SK-N-SH (cell line): Measurements from ENCODE around the gene NRCAM. TPM values are rescaled to one million over a fixed set of nuclear protein-coding genes. Genes with fewer than 3 reads are reported as not detected.
A peak's percentile ranks its signal among the peaks of the same experiment; 100 is the strongest.

ENCODE experiments used
- CTCF ChIA-PET: fragments of 300-600, 350-600 bp; formaldehyde crosslinking; extraction: SDS; loops from one replicate; lab custom pipeline; 2021; lab: Yijun Ruan, JAX
- POLR2A ChIA-PET: fragments of 350-600 bp; sonication (Branson Sonifier 250); formaldehyde crosslinking; extraction: SDS; loops from one replicate; lab custom pipeline; 2020; ENCODE audit warnings: antibody characterized with exemption, inconsistent platforms; lab: Yijun Ruan, JAX
- DNase-seq: peaks from one replicate; pipeline ENCODE4 v3.0.0; 2012
- H2AFZ ChIP-seq: fragments of 200-600 bp; sonication (generic); 2 replicates; pipeline ENCODE4 v1.8.1; 2016; ENCODE audit warnings: antibody characterized with exemption, mild to moderate bottlenecking, low read depth
- H3F3A ChIP-seq: fragments of 200-600 bp; sonication (generic); replicated peaks from 2 replicates; pipeline ENCODE3; 2016; ENCODE audit warnings: antibody characterized with exemption, mild to moderate bottlenecking; ENCODE audit not compliant: insufficient read depth
- H3K27ac ChIP-seq, 2 experiments: fragments of 200-500 bp in 1 of 2; fragments of 200-600 bp in 1 of 2; sonication (Bioruptor generic) in 1 of 2; sonication (generic), shearing (Covaris generic) in 1 of 2; 2 replicates each; pipeline versions ENCODE4 v1.5.1 to v1.6.1; 2014 to 2016; ENCODE audit warnings: low read depth in 2 of 2, inconsistent platforms in 1 of 2, low read length in 1 of 2, mild to moderate bottlenecking in 1 of 2, mixed read lengths in 1 of 2
- H3K27me3 ChIP-seq: fragments of 200-600 bp; sonication (generic), shearing (Covaris generic); 2 replicates; pipeline ENCODE4 v1.6.1; 2016; ENCODE audit warnings: mixed run types; ENCODE audit not compliant: insufficient read depth
- H3K36me3 ChIP-seq, 2 experiments: fragments of 200-500 bp in 1 of 2; fragments of 200-600 bp in 1 of 2; sonication (Bioruptor generic) in 1 of 2; sonication (generic) in 1 of 2; replicated peaks in 1 of 2; 2 replicates each; pipeline versions ENCODE3 to v1.5.1; 2014 to 2016; ENCODE audit warnings: low read length in 1 of 2, mild to moderate bottlenecking in 1 of 2; ENCODE audit not compliant: insufficient read depth in 2 of 2, control insufficient read depth in 1 of 2
- H3K4me1 ChIP-seq, 2 experiments: fragments of 200-500 bp in 1 of 2; fragments of 200-600 bp in 1 of 2; sonication (Bioruptor generic) in 1 of 2; sonication (generic), shearing (Covaris generic) in 1 of 2; 2 replicates each; pipeline versions ENCODE4 v1.5.1 to v1.6.1; 2014 to 2016; ENCODE audit warnings: low read depth in 1 of 2, low read length in 1 of 2, mixed run types in 1 of 2; ENCODE audit not compliant: insufficient read depth in 2 of 2, control insufficient read depth in 1 of 2
- H3K4me2 ChIP-seq: fragments of 200-600 bp; sonication (generic), shearing (Covaris generic); 2 replicates; pipeline ENCODE4 v1.6.1; 2017; ENCODE audit warnings: mixed run types
- H3K4me3 ChIP-seq, 2 experiments: fragments of 200-500 bp in 1 of 2; fragments of 200-600 bp in 1 of 2; sonication (Bioruptor generic) in 1 of 2; sonication (generic), shearing (Covaris generic) in 1 of 2; 2 replicates each; pipeline versions ENCODE4 v1.5.1 to v1.8.1; 2014 to 2016; ENCODE audit warnings: low read depth in 2 of 2, inconsistent platforms in 1 of 2, low read length in 1 of 2, mild to moderate bottlenecking in 1 of 2, mixed read lengths in 1 of 2, moderate library complexity in 1 of 2
- H3K79me2 ChIP-seq: fragments of 200-600 bp; sonication (generic); 2 replicates; pipeline ENCODE4 v1.8.1; 2017; ENCODE audit warnings: mild to moderate bottlenecking; ENCODE audit not compliant: insufficient read depth
- H3K9ac ChIP-seq: fragments of 200-600 bp; sonication (generic); 2 replicates; pipeline ENCODE4 v1.6.1; 2017; ENCODE audit warnings: mixed run types
- H3K9me2 ChIP-seq: fragments of 200-600 bp; sonication (generic); 2 replicates; pipeline ENCODE4 v1.6.1; 2017; ENCODE audit warnings: mixed run types
- H3K9me3 ChIP-seq: fragments of 200-600 bp; sonication (generic); 2 replicates; pipeline ENCODE4 v1.6.1; 2017; ENCODE audit warnings: mixed run types, mild to moderate bottlenecking, moderate library complexity
- H4K20me1 ChIP-seq: fragments of 200-600 bp; sonication (generic); 2 replicates; pipeline ENCODE4 v1.6.1; 2017; ENCODE audit warnings: mild to moderate bottlenecking, mixed run types; ENCODE audit not compliant: insufficient read depth
- CHD2 ChIP-seq: fragments of 150-350 bp; IDR thresholded peaks from 2 replicates; pipeline ENCODE4 v1.6.1; 2018; ENCODE audit warnings: low read length; ENCODE audit not compliant: partially characterized antibody
- EP300 ChIP-seq, 2 experiments: IDR thresholded peaks; 2 replicates each; pipeline versions ENCODE4 v1.4.0 to v1.6.1; 2012; ENCODE audit warnings: borderline replicate concordance in 1 of 2, low read depth in 1 of 2, low read length in 1 of 2
- FOXM1 ChIP-seq: IDR thresholded peaks from 2 replicates; pipeline ENCODE4 v1.4.0; 2012; ENCODE audit warnings: low read depth, mild to moderate bottlenecking
- JUND ChIP-seq: IDR thresholded peaks from 2 replicates; pipeline ENCODE4 v1.4.0; 2012
- RCOR1 ChIP-seq: fragments of 150-350 bp; IDR thresholded peaks from 2 replicates; pipeline ENCODE4 v1.6.1; 2017; ENCODE audit warnings: antibody characterized with exemption, low read length
- SIN3A ChIP-seq: IDR thresholded peaks from 2 replicates; pipeline ENCODE4 v1.6.1; 2012; ENCODE audit warnings: low read depth, mild to moderate bottlenecking, low read length, moderate library complexity, borderline replicate concordance
- SMC3 ChIP-seq: IDR thresholded peaks from 2 replicates; pipeline ENCODE4 v1.6.1; 2012; ENCODE audit warnings: low read depth, low read length, improper control_type of control experiment
- TCF12 ChIP-seq: IDR thresholded peaks from 2 replicates; pipeline ENCODE4 v1.4.0; 2012
- WGBS: methylation state at CpG from one replicate; pipeline ENCODE4 v1.1.6; 2017; ENCODE audit warnings: low lambda C conversion rate; 5-methylcytosine and 5-hydroxymethylcytosine counted together
- polyA plus RNA-seq, 3 experiments: library from polyadenylated mRNA; depleted of rRNA; stranded (reverse); fragments of >200 nt; gene quantifications; 2 replicates each; pipeline ENCODE4 v1.2.3, GENCODE V29; 2012
- TF ChIP-seq, protein P1 (sequence below): fragments of 150-350 bp; IDR thresholded peaks from 2 replicates; pipeline ENCODE4 v1.6.1; 2016; ENCODE audit warnings: mild to moderate bottlenecking, low read depth, low read length
- TF ChIP-seq, protein P2 (sequence below): fragments of 150-350 bp; IDR thresholded peaks from 2 replicates; pipeline ENCODE4 v1.6.1; 2017; ENCODE audit warnings: antibody characterized with exemption, low read length, low read depth, borderline replicate concordance

The NRCAM gene
- polyA plus RNA-seq, 1 of the 3 experiments (the other 2 are of a cell fraction) = 1.1 TPM

DNA sequence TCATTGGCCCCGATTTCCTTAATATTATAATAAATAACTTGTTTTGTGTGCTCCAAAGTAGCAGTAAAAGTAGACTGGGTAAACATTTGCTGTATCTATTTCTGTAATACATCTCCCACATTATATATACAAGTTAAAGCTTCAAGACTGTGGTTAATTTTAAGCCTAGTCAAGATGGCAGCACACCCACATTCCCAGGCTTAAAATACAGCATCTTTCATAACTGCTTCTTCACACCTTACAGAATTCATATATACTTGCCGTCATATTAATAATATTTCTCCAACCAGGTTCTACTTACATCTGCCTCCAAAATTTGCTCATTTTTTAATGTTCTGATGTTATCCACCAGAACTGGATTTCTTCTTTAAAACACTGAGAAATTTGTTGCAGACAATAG lies 85.6 kb downstream of the NRCAM start (continued):
- no peak for TF ChIP-seq SIN3A
- no peak for TF ChIP-seq CHD2
- TF ChIP-seq, protein P1, sequence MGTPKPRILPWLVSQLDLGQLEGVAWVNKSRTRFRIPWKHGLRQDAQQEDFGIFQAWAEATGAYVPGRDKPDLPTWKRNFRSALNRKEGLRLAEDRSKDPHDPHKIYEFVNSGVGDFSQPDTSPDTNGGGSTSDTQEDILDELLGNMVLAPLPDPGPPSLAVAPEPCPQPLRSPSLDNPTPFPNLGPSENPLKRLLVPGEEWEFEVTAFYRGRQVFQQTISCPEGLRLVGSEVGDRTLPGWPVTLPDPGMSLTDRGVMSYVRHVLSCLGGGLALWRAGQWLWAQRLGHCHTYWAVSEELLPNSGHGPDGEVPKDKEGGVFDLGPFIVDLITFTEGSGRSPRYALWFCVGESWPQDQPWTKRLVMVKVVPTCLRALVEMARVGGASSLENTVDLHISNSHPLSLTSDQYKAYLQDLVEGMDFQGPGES = no peak
- TF ChIP-seq, all 33 proteins: peak for 0

DNA sequence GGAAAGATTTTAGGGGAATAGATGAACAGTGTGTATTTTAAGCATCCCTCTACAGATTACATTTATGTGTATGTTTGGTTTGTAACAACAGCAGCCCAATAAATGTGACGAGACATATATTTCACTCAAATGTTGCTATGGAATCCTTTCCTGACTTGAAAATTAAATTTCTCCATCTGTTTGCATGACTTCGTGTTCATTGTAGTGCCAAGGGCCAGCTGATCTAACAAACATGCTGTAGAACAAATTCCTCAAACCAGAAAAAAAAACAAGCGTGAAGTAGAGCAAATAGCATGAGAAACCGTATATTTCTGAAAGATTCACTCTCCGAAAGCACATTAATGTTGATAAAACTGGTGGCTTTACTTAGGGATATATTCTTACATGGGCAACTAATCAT lies 87.8 kb downstream of the NRCAM start:
- H3K9me3 ChIP-seq = no peaks in the 10 kb centered on the region
- H3K4me2 ChIP-seq = no peak overlapping the region
- 66% methylated on average over 5 of the region's 5 CpGs for WGBS
- H3K27me3 ChIP-seq = no peaks in the 10 kb centered on the region
- TF ChIP-seq SMC3 = no peak
- peak; percentile 33; the same call in 1 of the 2 replicates for TF ChIP-seq RCOR1
- no peak for TF ChIP-seq CHD2
- TF ChIP-seq, protein P2, sequence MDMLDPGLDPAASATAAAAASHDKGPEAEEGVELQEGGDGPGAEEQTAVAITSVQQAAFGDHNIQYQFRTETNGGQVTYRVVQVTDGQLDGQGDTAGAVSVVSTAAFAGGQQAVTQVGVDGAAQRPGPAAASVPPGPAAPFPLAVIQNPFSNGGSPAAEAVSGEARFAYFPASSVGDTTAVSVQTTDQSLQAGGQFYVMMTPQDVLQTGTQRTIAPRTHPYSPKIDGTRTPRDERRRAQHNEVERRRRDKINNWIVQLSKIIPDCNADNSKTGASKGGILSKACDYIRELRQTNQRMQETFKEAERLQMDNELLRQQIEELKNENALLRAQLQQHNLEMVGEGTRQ = no peak
- no peak for TF ChIP-seq JUND
- H2AFZ ChIP-seq = no peak overlapping the region
- no peaks in the 10 kb centered on the region for H3F3A ChIP-seq
- H3K9ac ChIP-seq = no peak overlapping the region
- peaks cover 0 to 12% of the 10 kb centered on the region in 2 experiments; a peak in 2 of 4 replicates for H3K4me1 ChIP-seq
- H3K36me3 ChIP-seq = peaks cover 0 to 4% of the 10 kb centered on the region in 2 experiments
- H3K4me3 ChIP-seq = no peak overlapping the region
- DNase-seq = no peak
- CTCF ChIA-PET = no interaction called here
- peak overlapping the region in 1 of 2 experiments; percentile 72; a peak in 2 of 4 replicates for H3K27ac ChIP-seq
- no peaks in the 10 kb centered on the region for H3K9me2 ChIP-seq
- POLR2A ChIA-PET = no interaction called here
- H4K20me1 ChIP-seq = no peaks in the 10 kb centered on the region
- H3K79me2 ChIP-seq = no peaks in the 10 kb centered on the region

DNA sequence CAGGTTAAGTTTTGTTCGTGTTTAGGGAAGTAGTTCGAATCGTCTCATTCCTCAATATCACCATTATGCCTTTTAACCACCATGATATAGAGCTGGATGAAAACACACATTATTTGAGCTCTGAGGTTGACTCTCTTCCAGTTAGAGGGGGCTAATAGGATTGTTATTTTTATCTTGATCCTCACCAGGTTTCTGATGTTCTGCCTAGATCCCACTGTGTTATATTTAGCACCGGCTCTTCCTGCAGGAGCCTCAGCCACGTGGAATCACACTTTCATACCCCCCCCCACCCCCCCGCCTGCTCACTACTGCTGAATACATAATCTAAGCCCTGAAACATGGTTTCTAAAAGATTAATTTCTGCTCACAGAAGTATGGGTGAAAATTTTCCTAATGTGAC lies 88.3 kb downstream of the NRCAM start:
- WGBS = 59% methylated on average over 6 of the region's 6 CpGs
- DNase-seq = peak; percentile 16
- no peak overlapping the region for H2AFZ ChIP-seq
- H3K4me2 ChIP-seq = no peak overlapping the region
- H3K27me3 ChIP-seq = no peaks in the 10 kb centered on the region
- peaks cover 0 to 12% of the 10 kb centered on the region in 2 experiments; a peak in 2 of 4 replicates for H3K4me1 ChIP-seq
- ChIA-PET CTCF (interaction anchor here (1.1 kb wide), 1 partner anchor 128 kb away, joined by 3 read pairs; no protein-coding TSS in a partner anchor), POLR2A (no interaction called here)
- no peaks in the 10 kb centered on the region for H4K20me1 ChIP-seq
- peaks cover 0 to 2% of the 10 kb centered on the region in 2 experiments for H3K36me3 ChIP-seq
- H3K4me3 ChIP-seq = no peak overlapping the region
- no peaks in the 10 kb centered on the region for H3F3A ChIP-seq
- TF ChIP-seq JUND (no peak), TCF12 (no peak), EP300 (IDR thresholded peaks at IDR 0.05; ENCODE audit: borderline replicate concordance in 1 of 2, low read depth in 1 of 2, low read length in 1 of 2) (0 out of 4 replicates have a peak, but pooled peaks of 1 of the 2 experiments have one; percentile 36), FOXM1 (no peak), SMC3 (no peak)
- TF ChIP-seq, protein P1 = no peak
- H3K9me3 ChIP-seq = no peaks in the 10 kb centered on the region
- H3K79me2 ChIP-seq = no peaks in the 10 kb centered on the region
- peak overlapping the region in 1 of 2 experiments; percentile 72; a peak in 2 of 4 replicates for H3K27ac ChIP-seq
- H3K9me2 ChIP-seq = no peaks in the 10 kb centered on the region
- H3K9ac ChIP-seq = no peak overlapping the region
